ENCODE data around the gene LAMA3. TPM values are rescaled to one million over a fixed set of nuclear protein-coding genes. Genes with fewer than 3 reads are reported as not detected.

The LAMA3 gene
- polyA plus RNA-seq, 1 experiment: 0.32 TPM

GRCh38 chr18:23906658-23907057 is 217.4 kb downstream of the LAMA3 start:
- ChIA-PET POLR2A (no interaction called here), CTCF (interaction anchor here (0.5 to 1.0 kb wide), 2 partner anchors 13 to 427 kb away, joined by 3 to 8 read pairs; no protein-coding TSS in a partner anchor)
- no peaks in the 10 kb centered on the region; the same call in 1 of the 2 replicates for H3K9me3 ChIP-seq (ENCODE audit: control insufficient read depth, insufficient read depth, low read length)
- DNase-seq (ENCODE audit: low read depth, low spot score): no peak
- peaks cover 2% of the 10 kb centered on the region for H3K27me3 ChIP-seq (ENCODE audit: control insufficient read depth, insufficient read depth, low read length)
- H3K4me3 ChIP-seq (ENCODE audit: low read depth, low read length): no peak overlapping the region
- H3K27ac ChIP-seq (ENCODE audit: low read depth, low read length): no peak overlapping the region
- no peak for TF ChIP-seq CTCF (IDR thresholded peaks at IDR 0.05; ENCODE audit: low read depth, low read length)

- Histone ChIP-seq H3K9me3 (ENCODE audit: control insufficient read depth, insufficient read depth, low read length) (no peaks in the 10 kb centered on the region; the same call in 1 of the 2 replicates), H3K27ac (ENCODE audit: low read depth, low read length) (no peak overlapping the region), H3K4me3 (ENCODE audit: low read depth, low read length) (no peak overlapping the region), H3K27me3 (ENCODE audit: control insufficient read depth, insufficient read depth, low read length) (peaks cover 3% of the 10 kb centered on the region)
- POLR2A ChIA-PET: no interaction called here
- no peak for DNase-seq (ENCODE audit: low read depth, low spot score)
- no peak for TF ChIP-seq CTCF (IDR thresholded peaks at IDR 0.05; ENCODE audit: low read depth, low read length)
- CTCF ChIA-PET: interaction anchor here (0.9 to 1.9 kb wide), 2 partner anchors 10 to 209 kb away, joined by 3 to 5 read pairs; no protein-coding TSS in a partner anchor
These were observed 219.6 kb downstream of the LAMA3 start for GRCh38 chr18:23908827-23909226.

GRCh38 chr18:23910032-23910431 is 220.8 kb downstream of the LAMA3 start:
- Histone ChIP-seq H3K4me3 (ENCODE audit: low read depth, low read length) (no peak overlapping the region), H3K27ac (ENCODE audit: low read depth, low read length) (no peak overlapping the region), H3K9me3 (ENCODE audit: control insufficient read depth, insufficient read depth, low read length) (no peaks in the 10 kb centered on the region), H3K27me3 (ENCODE audit: control insufficient read depth, insufficient read depth, low read length) (peaks cover 3% of the 10 kb centered on the region)
- no peak for TF ChIP-seq CTCF (IDR thresholded peaks at IDR 0.05; ENCODE audit: low read depth, low read length)
- DNase-seq (ENCODE audit: low read depth, low spot score): no peak
- POLR2A ChIA-PET: no interaction called here
- CTCF ChIA-PET: interaction anchor here (0.6 to 0.8 kb wide), 2 partner anchors 9 to 167 kb away, joined by 3 to 4 read pairs; no protein-coding TSS in a partner anchor

- no peak for DNase-seq (ENCODE audit: low read depth, low spot score)
- CTCF ChIA-PET: no interaction called here
- POLR2A ChIA-PET: no interaction called here
- Histone ChIP-seq H3K27me3 (ENCODE audit: control insufficient read depth, insufficient read depth, low read length) (peaks cover 7% of the 10 kb centered on the region), H3K27ac (ENCODE audit: low read depth, low read length) (no peak overlapping the region), H3K9me3 (ENCODE audit: control insufficient read depth, insufficient read depth, low read length) (no peaks in the 10 kb centered on the region), H3K4me3 (ENCODE audit: low read depth, low read length) (no peak overlapping the region)
- TF ChIP-seq CTCF (IDR thresholded peaks at IDR 0.05; ENCODE audit: low read depth, low read length): no peak
These were observed 223.1 kb downstream of the LAMA3 start for GRCh38 chr18:23912356-23912755.

GRCh38 chr18:23916338-23916737 is 227.1 kb downstream of the LAMA3 start:
- Histone ChIP-seq H3K9me3 (ENCODE audit: control insufficient read depth, insufficient read depth, low read length) (no peaks in the 10 kb centered on the region), H3K27ac (ENCODE audit: low read depth, low read length) (no peak overlapping the region), H3K27me3 (ENCODE audit: control insufficient read depth, insufficient read depth, low read length) (peaks cover 10% of the 10 kb centered on the region), H3K4me3 (ENCODE audit: low read depth, low read length) (no peak overlapping the region)
- no peak for DNase-seq (ENCODE audit: low read depth, low spot score)
- ChIA-PET CTCF (interaction anchor here (0.9 kb wide), 1 partner anchor 13 kb away, joined by 3 read pairs; no protein-coding TSS in a partner anchor), POLR2A (no interaction called here)
- no peak for TF ChIP-seq CTCF (IDR thresholded peaks at IDR 0.05; ENCODE audit: low read depth, low read length)

All from AG04450 (cell line).